Measurements from ENCODE around the gene CYSTM1.

The CYSTM1 gene

DNA sequence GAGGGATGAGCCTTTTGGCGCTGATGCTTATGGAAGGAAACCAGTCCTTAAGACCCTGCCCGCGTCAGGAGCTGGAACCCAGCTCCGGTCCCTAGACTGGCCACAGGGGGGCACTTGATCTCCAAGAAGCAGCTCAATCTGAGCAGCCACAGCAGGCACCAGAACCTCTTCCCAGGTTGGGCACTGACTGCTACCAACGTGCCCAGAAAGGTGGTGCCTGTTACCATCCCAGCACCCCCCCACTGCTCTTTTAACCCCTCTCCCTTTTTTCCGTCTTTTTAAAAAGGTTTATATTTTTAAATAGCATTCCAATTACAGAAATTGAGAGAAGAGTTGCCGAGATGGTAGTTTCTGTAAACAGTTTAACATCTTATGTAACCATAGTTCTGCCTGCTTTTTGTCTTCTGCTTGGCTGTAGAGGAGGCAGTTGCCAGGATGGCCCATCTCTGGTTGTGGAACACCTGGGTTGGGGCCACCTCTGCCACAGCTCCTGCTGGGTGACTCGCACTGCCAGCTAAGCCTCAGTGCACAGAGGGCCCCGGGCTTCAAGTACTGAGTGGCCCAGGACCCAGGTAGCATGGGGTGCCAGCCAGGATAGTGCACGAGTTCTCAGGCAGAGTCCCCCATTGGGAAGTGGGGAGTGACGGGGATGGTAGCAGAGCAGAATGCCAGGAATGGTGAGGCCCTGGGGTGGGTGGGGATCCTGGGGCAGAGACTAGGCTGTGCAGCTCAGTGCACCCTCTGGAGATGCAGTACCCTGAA lies 65.1 kb downstream of the CYSTM1 start (continued):
- TF ChIP-seq, protein P1, sequence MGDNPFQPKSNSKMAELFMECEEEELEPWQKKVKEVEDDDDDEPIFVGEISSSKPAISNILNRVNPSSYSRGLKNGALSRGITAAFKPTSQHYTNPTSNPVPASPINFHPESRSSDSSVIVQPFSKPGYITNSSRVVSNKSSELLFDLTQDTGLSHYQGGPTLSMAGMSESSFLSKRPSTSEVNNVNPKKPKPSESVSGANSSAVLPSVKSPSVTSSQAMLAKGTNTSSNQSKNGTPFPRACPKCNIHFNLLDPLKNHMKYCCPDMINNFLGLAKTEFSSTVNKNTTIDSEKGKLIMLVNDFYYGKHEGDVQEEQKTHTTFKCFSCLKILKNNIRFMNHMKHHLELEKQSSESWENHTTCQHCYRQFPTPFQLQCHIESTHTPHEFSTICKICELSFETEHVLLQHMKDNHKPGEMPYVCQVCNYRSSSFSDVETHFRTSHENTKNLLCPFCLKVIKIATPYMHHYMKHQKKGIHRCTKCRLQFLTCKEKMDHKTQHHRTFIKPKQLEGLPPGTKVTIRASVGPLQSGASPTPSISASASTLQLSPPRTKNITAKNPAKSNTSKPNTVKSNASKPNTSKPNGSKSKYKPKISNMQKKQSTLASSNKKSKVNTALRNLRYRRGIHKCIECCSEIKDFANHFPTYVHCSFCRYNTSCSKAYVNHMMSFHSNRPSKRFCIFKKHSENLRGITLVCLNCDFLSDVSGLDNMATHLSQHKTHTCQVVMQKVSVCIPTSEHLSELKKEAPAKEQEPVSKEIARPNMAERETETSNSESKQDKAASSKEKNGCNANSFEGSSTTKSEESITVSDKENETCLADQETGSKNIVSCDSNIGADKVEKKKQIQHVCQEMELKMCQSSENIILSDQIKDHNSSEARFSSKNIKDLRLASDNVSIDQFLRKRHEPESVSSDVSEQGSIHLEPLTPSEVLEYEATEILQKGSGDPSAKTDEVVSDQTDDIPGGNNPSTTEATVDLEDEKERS (tag by site-specific recombination; IDR thresholded peaks at IDR 0.05): no peak
- TF ChIP-seq, protein P2, sequence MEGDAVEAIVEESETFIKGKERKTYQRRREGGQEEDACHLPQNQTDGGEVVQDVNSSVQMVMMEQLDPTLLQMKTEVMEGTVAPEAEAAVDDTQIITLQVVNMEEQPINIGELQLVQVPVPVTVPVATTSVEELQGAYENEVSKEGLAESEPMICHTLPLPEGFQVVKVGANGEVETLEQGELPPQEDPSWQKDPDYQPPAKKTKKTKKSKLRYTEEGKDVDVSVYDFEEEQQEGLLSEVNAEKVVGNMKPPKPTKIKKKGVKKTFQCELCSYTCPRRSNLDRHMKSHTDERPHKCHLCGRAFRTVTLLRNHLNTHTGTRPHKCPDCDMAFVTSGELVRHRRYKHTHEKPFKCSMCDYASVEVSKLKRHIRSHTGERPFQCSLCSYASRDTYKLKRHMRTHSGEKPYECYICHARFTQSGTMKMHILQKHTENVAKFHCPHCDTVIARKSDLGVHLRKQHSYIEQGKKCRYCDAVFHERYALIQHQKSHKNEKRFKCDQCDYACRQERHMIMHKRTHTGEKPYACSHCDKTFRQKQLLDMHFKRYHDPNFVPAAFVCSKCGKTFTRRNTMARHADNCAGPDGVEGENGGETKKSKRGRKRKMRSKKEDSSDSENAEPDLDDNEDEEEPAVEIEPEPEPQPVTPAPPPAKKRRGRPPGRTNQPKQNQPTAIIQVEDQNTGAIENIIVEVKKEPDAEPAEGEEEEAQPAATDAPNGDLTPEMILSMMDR (tag by site-specific recombination; IDR thresholded peaks at IDR 0.05): peak; percentile 74
- TF ChIP-seq RBAK (tag by site-specific recombination; IDR thresholded peaks at IDR 0.05): no peak

DNA sequence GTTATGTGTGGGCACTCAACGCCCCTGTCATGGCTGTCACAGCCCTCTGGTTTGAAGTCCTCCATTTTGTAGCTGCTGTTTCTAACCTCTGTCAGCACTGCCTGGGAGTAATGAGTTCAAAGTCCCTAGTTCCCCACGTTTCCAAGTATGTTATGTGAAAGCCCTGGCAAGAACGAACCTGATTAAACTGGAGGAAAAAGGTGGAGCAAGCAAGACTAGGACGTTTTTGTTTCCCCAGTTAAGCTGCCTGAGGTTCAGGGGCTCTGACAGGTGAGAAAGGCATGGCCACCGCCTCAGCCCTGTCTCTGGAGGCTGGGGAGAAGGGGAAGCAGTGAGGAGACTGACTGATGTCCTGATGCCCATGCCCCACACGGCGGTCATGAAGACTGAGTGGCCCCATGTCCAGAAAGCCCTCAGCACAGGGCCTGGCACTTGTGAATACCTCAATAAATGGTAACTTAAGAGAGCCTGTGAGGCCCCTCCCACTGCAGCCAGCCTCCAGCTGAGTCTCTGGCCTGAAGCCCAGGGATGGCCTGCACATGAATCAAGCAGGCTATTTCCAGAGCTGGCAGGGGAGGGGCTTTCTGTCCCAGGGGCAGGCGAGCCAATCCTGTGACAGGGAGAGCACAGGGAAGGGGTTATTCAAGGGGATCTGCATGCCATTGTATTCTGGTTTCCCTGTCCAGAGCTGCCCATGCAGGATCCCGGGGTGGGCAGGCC lies 66.2 kb downstream of the CYSTM1 start:
- Histone ChIP-seq H3K4me3 (ENCODE audit: low read depth, low read length) (no peak overlapping the region), H3K36me3 (ENCODE audit: control insufficient read depth in 2 of 2, insufficient read depth in 1 of 2, low read length in 2 of 2) (peaks cover 0 to 29% of the 10 kb centered on the region in 2 experiments; a peak in 1 of 3 replicates), H3K9me3 (ENCODE audit: control insufficient read depth, insufficient read depth, low read depth, low read length) (no peaks in the 10 kb centered on the region), H3K27ac (ENCODE audit: extremely low read depth, low read depth, low read length) (no peak overlapping the region), H3K4me1 (ENCODE audit: control insufficient read depth, insufficient read depth, low read length) (peaks cover 17% of the 10 kb centered on the region)
- POLR2A ChIA-PET: interaction anchor here (0.6 to 8.9 kb wide), 6 partner anchors 15 to 459 kb away, joined by 3 to 130 read pairs (median 5); partner anchors contain the start of genes HBEGF, IK, NDUFA2 and ZMAT2
- CTCF ChIA-PET: interaction anchor here (0.5 to 14.6 kb wide), 17 partner anchors 10 to 164 kb away, joined by 3 to 660 read pairs (median 4); partner anchors contain the start of genes HBEGF and SLC4A9
- TF ChIP-seq ZIC2 (tag by site-specific recombination; IDR thresholded peaks at IDR 0.05) (peak; percentile 50; the same call in 1 of the 2 replicates), ZNF664 (tag by site-specific recombination; IDR thresholded peaks at IDR 0.05) (peak; percentile 57; the same call in 1 of the 2 replicates), ZNF629 (tag by site-specific recombination; IDR thresholded peaks at IDR 0.05) (0 out of 2 replicates have a peak, but pooled peaks have one; percentile 18), SP2 (tag by site-specific recombination; IDR thresholded peaks at IDR 0.05) (peak; percentile 60), ZNF561 (tag by site-specific recombination; IDR thresholded peaks at IDR 0.05; ENCODE audit: borderline replicate concordance) (peak; percentile 23; the same call in 1 of the 2 replicates), HOXA7 (CRISPR knock-in tag; IDR thresholded peaks at IDR 0.05; ENCODE audit: borderline replicate concordance) (no peak), SP3 (tag by site-specific recombination; IDR thresholded peaks at IDR 0.05) (peak; percentile 32; the same call in 1 of the 2 replicates), ZNF660 (tag by site-specific recombination; IDR thresholded peaks at IDR 0.05) (peak; percentile 53; the same call in 1 of the 2 replicates), ZBTB17 (tag by site-specific recombination; IDR thresholded peaks at IDR 0.05) (peak; percentile 76), ZNF2 (tag by site-specific recombination; IDR thresholded peaks at IDR 0.05) (no peak), ZNF510 (tag by site-specific recombination; IDR thresholded peaks at IDR 0.05; ENCODE audit: insufficient replicate concordance) (no peak), ATF2 (tag by site-specific recombination; IDR thresholded peaks at IDR 0.05; ENCODE audit: low read depth) (no peak), PRDM10 (tag by site-specific recombination; IDR thresholded peaks at IDR 0.05) (peak; percentile 66), ZNF335 (tag by site-specific recombination; conservative IDR thresholded peaks at IDR 0.05) (peak; percentile 49)
- TF ChIP-seq, protein P3, sequence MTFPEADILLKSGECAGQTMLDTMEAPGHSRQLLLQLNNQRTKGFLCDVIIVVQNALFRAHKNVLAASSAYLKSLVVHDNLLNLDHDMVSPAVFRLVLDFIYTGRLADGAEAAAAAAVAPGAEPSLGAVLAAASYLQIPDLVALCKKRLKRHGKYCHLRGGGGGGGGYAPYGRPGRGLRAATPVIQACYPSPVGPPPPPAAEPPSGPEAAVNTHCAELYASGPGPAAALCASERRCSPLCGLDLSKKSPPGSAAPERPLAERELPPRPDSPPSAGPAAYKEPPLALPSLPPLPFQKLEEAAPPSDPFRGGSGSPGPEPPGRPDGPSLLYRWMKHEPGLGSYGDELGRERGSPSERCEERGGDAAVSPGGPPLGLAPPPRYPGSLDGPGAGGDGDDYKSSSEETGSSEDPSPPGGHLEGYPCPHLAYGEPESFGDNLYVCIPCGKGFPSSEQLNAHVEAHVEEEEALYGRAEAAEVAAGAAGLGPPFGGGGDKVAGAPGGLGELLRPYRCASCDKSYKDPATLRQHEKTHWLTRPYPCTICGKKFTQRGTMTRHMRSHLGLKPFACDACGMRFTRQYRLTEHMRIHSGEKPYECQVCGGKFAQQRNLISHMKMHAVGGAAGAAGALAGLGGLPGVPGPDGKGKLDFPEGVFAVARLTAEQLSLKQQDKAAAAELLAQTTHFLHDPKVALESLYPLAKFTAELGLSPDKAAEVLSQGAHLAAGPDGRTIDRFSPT (tag by site-specific recombination; IDR thresholded peaks at IDR 0.05): peak; percentile 40; the same call in 1 of the 2 replicates
- TF ChIP-seq, protein P4, sequence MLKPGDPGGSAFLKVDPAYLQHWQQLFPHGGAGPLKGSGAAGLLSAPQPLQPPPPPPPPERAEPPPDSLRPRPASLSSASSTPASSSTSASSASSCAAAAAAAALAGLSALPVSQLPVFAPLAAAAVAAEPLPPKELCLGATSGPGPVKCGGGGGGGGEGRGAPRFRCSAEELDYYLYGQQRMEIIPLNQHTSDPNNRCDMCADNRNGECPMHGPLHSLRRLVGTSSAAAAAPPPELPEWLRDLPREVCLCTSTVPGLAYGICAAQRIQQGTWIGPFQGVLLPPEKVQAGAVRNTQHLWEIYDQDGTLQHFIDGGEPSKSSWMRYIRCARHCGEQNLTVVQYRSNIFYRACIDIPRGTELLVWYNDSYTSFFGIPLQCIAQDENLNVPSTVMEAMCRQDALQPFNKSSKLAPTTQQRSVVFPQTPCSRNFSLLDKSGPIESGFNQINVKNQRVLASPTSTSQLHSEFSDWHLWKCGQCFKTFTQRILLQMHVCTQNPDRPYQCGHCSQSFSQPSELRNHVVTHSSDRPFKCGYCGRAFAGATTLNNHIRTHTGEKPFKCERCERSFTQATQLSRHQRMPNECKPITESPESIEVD (tag by site-specific recombination; IDR thresholded peaks at IDR 0.05): peak; percentile 34; the same call in 1 of the 2 replicates
